NCI-H1436 treated with DMSO at 0.1 percent for 48 hours (cell line): Measurements from ENCODE around the gene CCDC146.
"Not testable (repeated sequence)": the region's sequence is repeated elsewhere in the genome, so short reads cannot be mapped to it uniquely, and the experiment has no call there.

Experiments
- DNase-seq: peaks from one replicate; lab custom pipeline; 2025; lab: John Stamatoyannopoulos, UW

Gene CCDC146

GRCh38 chr7:77245015-77245755, 122.8 kb downstream of the CCDC146 start:
- no peak for DNase-seq

GRCh38 chr7:77246026-77246640, 123.7 kb downstream of the CCDC146 start:
- DNase-seq: no peak

DNA sequence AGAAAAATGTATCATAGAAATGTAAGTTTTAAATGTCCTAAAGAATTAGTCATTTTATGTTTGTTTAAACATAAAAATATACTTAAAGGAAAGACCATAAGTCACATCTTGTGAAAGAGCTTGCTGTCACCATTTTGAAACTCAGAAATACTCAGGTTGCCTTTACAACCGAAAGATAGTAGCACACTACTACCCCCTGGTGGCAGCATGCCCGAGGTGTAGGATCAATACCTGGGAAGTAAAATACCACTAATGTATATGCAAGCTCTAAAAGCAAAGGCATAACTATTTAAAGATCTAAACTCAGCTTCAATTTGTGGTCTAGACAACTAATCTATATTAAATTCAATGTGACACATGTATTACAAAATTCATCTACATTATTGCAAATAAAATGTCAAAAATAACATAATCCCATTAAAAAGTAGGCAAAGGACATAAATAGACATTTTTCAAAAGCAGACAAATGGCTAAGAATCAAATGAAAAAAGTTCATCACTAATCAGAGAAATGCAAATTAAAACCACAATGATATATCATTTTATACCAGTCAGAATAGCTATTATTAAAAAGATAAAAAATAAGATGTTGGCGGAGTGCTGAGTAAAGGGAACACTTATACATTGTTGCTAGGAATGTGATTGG, 124.9 kb downstream of the CCDC146 start:
- no peak for DNase-seq

DNA sequence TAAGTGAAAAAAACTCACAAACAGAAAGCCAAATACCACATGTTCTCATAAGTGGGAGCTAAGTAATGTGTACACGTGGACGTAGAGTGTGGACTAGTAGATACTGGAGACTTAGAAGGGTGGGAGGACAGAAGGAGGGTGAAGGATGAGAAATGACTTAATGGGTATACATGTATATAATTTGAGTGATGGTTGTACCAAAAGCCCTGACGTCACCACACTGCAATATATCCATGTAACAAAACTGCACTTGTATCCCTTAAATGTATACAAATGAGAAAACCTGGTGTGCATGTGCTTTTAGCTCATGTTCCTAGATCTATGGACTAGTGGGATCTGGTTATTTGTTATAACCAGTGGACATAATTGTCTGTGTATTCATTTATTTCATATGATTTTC, 125.7 kb downstream of the CCDC146 start:
- no peak for DNase-seq

DNA sequence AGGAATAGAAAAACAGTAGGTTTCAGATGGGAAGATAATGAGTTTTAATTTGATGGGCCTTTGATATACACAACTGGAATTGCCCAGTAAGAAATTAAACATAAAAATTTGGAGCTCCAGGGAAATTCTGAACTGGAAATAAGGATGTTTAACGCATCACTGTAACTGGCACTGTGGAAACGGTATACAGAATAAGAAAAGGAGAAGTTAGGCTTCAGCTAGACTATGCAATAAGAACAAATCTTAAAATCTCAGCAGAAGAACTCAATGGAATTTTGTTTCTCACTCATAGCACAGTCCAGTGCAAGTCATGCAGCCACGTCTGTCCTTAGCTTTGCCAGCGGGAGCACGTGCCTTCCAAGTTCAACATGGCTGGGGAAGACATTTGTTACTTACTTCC, 130.1 kb downstream of the CCDC146 start:
- DNase-seq: no peak

DNA sequence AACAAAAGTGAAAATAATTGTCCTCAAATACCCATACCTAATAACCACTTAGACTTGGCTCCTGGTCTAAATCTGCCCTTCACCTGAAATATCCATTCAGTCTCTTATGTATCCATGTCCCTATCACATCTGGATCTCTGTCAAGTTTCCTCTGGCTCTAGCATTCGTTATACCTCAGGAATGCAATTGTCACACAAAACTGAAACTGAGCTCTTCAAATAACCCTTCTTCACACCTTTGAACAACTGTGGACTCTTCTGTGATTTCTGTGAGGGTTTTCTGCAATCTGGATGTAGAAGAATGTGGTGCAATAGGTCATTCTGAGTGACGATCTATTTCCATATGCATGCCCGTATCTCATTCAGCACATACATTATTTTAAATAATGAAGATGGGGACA, 130.7 kb downstream of the CCDC146 start:
- no peak for DNase-seq

GRCh38 chr7:77254429-77254828, 132.0 kb downstream of the CCDC146 start:
- no peak for DNase-seq

DNA sequence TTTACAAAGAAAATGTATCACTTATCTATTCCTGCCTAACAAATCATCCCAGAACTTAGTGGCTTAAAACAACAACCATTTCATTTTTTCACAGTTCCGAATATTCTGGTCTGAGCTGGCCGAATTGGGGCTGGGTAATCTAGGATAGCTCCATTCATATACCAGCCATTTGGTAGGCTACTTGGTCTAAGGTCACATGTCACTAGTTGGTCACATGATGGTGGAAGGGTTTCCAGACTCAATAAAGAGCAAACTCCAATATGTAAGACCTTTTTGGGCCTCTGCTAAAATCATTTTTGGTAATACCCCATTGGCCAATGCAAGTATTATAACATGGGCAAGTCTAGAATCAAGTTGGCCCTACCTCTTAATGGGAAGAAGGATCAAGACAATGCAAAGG, 132.5 kb downstream of the CCDC146 start:
- no peak for DNase-seq

- DNase-seq: no peak
These were observed 135.6 kb downstream of the CCDC146 start for GRCh38 chr7:77258014-77258413.

- no peak for DNase-seq
These were observed 136.2 kb downstream of the CCDC146 start for GRCh38 chr7:77258593-77258992.

GRCh38 chr7:77262316-77262715, 139.9 kb downstream of the CCDC146 start:
- DNase-seq: no peak

GRCh38 chr7:77265666-77266065, 143.3 kb downstream of the CCDC146 start:
- no peak for DNase-seq

GRCh38 chr7:77266291-77266794, 143.9 kb downstream of the CCDC146 start:
- no peak for DNase-seq

DNA sequence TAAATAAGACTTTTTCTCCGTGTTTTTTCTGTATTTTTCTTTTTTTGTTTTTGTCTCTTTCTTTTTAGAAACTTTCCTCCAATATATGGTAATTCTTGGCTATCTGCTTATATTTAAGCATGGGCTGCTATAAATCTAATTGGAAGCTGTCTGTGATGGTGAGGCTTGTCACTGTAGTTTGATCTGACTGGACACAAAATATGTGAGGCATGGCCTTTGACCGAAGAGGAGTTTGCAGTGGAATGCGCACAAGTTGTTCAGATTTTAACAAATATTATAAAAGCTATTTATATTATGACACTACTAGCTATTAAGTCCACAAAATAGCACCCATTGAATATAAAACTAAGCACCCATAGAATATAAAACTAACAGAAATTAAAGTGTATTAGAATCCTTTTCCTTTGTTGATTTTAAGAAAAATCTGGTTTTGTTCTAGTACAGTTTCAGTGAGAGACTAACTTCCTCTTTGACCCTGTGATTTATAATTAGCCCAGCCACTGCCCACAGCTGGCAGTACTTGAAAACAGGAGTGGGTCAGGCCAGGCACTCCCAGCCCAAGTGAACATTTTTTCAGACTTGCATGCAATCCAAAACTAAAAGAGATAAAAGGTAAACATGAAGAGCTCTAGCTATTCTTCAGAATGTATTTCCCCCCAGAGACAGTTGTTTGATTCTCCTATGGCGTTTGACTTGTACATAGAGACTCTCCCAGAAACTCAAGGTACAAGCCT, 147.1 kb downstream of the CCDC146 start:
- no peak for DNase-seq

- no peak for DNase-seq
These were observed 147.7 kb downstream of the CCDC146 start for GRCh38 chr7:77270094-77270480.

DNA sequence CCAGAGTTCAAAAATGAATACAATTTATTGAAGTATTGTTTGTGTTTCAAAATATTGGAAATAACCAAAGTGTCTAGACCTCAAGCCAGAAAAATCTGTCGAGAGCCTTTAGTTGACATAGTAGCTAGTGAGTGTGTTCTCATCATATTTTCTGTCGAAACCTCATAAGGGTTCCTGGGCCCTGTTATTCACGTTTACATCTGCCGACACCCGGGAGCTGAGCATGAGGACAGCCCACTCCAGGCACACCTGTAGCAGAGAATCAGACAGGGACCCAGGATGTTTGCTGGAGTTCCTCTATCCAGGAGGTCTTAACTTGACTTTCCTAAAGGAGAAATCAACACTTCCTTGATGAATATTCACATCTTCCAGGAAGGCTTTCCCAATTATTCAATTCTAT, 149.4 kb downstream of the CCDC146 start:
- DNase-seq: no peak

GRCh38 chr7:77275663-77276062, 153.2 kb downstream of the CCDC146 start:
- not testable (repeated sequence) for DNase-seq

DNA sequence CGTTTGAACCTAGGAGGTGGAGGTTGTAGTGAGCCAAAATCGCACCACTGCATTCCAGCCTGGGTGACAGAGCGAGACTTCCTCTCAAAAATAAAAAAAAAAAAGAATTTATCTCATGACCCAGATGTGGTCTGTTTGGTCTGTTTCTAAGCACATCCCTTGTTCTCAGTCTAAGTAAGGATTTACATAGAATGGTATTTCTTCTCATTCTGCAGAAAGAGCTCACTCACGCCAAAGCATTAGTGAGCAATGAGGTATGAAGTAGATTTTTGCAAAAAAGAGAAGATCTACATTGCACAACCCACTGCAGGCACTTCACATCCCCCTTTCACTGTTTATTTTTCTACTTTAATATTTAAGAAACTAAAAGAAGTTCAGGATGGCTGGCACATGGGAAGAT, 153.7 kb downstream of the CCDC146 start:
- DNase-seq: no peak

GRCh38 chr7:77281780-77282478, 159.5 kb downstream of the CCDC146 start:
- no peak for DNase-seq

GRCh38 chr7:77282897-77283296, 160.5 kb downstream of the CCDC146 start:
- DNase-seq: no peak

DNA sequence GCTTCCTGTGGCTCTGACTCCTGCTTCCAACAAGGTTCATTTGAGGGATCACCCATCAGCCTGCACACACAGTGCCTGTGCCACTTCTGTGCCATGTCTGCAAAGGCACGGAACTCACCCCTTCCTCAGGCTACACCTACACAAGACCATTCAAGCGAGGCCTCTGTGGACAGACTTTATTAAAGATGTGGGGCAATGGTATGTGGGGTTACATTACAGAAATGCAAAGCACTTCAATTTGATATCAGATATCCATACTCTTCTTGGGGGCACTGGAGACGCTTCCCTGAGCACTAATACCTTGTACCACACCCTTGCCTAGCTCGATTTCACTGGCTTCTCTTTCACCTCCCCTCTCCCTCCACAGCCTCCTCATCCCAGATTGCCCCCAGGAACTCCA, 161.6 kb downstream of the CCDC146 start:
- no peak for DNase-seq

DNA sequence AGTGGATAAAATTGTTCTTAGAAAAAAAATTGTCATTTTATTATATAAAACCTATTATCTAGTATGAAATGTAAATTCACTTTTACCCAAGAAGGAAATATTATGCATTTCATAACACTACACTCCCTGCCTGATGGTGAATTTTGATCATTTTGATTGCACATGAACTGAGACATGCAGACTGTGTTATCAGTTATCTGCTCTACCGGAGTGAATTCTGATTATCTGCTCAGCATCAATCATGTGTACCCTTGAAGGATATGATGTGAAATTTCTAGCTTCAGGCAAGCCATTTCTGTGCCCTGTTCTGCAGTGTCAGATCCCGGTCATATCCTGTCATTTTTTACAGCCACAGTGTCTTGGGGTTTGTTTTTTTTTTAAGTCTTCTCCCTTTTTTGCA, 162.2 kb downstream of the CCDC146 start:
- DNase-seq: no peak
